CD14-positive monocyte (primary cell): ENCODE measurements around the gene ZNF808. TPM values are rescaled to one million over a fixed set of nuclear protein-coding genes. Genes with fewer than 3 reads are reported as not detected.
"Not testable (repeated sequence)": the region's sequence is repeated elsewhere in the genome, so short reads cannot be mapped to it uniquely, and the experiment has no call there.

Experiments used
- DNase-seq, 3 donors: peaks; one replicate each; pipeline ENCODE4 v3.0.0-alpha.2; 2011 to 2022
- H2AFZ ChIP-seq: 2 replicates; pipeline ENCODE4 v1.6.0; 2012; ENCODE audit warnings: mild to moderate bottlenecking, low read depth, low read length, inconsistent platforms; ENCODE audit not compliant: insufficient read depth, poor library complexity, severe bottlenecking
- H3K27ac ChIP-seq, 2 donors: 1 replicate in 1 of 2; 2 replicates in 1 of 2; pipeline ENCODE4 v1.5.1; 2012 to 2013; ENCODE audit warnings: low read length in 2 of 2, control low read depth in 1 of 2, inconsistent platforms in 1 of 2, low read depth in 1 of 2, mild to moderate bottlenecking in 1 of 2
- H3K27me3 ChIP-seq, 2 donors: one replicate each; pipeline versions ENCODE4 v1.6.0 to v1.6.1; 2011 to 2013; ENCODE audit warnings: low read length in 2 of 2; ENCODE audit not compliant: control insufficient read depth in 2 of 2, insufficient read depth in 2 of 2
- H3K36me3 ChIP-seq, 2 donors: replicated peaks in 1 of 2; 1 replicate in 1 of 2; 2 replicates in 1 of 2; pipeline versions ENCODE4 v1.5.1 to v1.6.1; 2012 to 2013; ENCODE audit warnings: low read length in 2 of 2, control low read depth in 1 of 2, inconsistent platforms in 1 of 2, mild to moderate bottlenecking in 1 of 2; ENCODE audit not compliant: insufficient read depth in 2 of 2, control insufficient read depth in 1 of 2
- H3K4me1 ChIP-seq, 2 donors: 1 replicate in 1 of 2; 2 replicates in 1 of 2; pipeline versions ENCODE4 v1.5.1 to v1.6.1; 2012 to 2013; ENCODE audit warnings: low read length in 2 of 2, control low read depth in 1 of 2, inconsistent platforms in 1 of 2, mild to moderate bottlenecking in 1 of 2, moderate library complexity in 1 of 2; ENCODE audit not compliant: insufficient read depth in 2 of 2, control insufficient read depth in 1 of 2
- H3K4me2 ChIP-seq: replicated peaks from 2 replicates; pipeline ENCODE3; 2012; ENCODE audit warnings: low read length, moderate library complexity, mild to moderate bottlenecking; ENCODE audit not compliant: poor library complexity, severe bottlenecking; ENCODE audit errors: extremely low read depth
- H3K4me3 ChIP-seq, 3 experiments: fragments of 200-600 bp in 1 of 3; sonication (generic) in 1 of 3; replicated peaks in 1 of 3; 1 replicate in 2 of 3; 2 replicates in 1 of 3; pipeline ENCODE4 v1.5.1; 2011 to 2013; ENCODE audit warnings: low read length in 3 of 3, mild to moderate bottlenecking in 3 of 3, control low read depth in 2 of 3, low read depth in 2 of 3, inconsistent platforms in 1 of 3, moderate library complexity in 1 of 3
- H3K79me2 ChIP-seq: 2 replicates; pipeline ENCODE4 v1.6.0; 2012; ENCODE audit warnings: mild to moderate bottlenecking, control low read depth, inconsistent platforms, low read length, moderate library complexity; ENCODE audit not compliant: insufficient read depth
- H3K9ac ChIP-seq: 2 replicates; pipeline ENCODE4 v1.6.0; 2017; ENCODE audit warnings: low read length, mild to moderate bottlenecking; ENCODE audit not compliant: insufficient read depth, poor library complexity, severe bottlenecking
- H3K9me3 ChIP-seq, 2 donors: replicated peaks in 1 of 2; 1 replicate in 1 of 2; 2 replicates in 1 of 2; pipeline versions ENCODE4 v1.5.1 to v1.6.1; 2012 to 2013; ENCODE audit warnings: low read length in 2 of 2, control low read depth in 1 of 2; ENCODE audit not compliant: control insufficient read depth in 1 of 2, insufficient read depth in 1 of 2
- H4K20me1 ChIP-seq: 2 replicates; pipeline ENCODE4 v1.6.0; 2012; ENCODE audit warnings: mild to moderate bottlenecking, low read length, control low read depth, moderate library complexity; ENCODE audit not compliant: insufficient read depth
- H3K27ac Mint-ChIP-seq, 7 donors: one replicate each; pipeline ENCODE4 v1.8.0; 2020; ENCODE audit warnings: mild to moderate bottlenecking in 7 of 7, mixed read lengths in 7 of 7, moderate library complexity in 6 of 7, inconsistent platforms in 2 of 7
- H3K27me3 Mint-ChIP-seq, 3 donors: one replicate each; pipeline ENCODE4 v1.8.0; 2021 to 2022; ENCODE audit warnings: low read depth in 3 of 3, mild to moderate bottlenecking in 3 of 3, mixed read lengths in 3 of 3, moderate library complexity in 3 of 3, inconsistent platforms in 1 of 3
- H3K36me3 Mint-ChIP-seq, 2 donors: one replicate each; pipeline ENCODE4 v1.8.0; 2020; ENCODE audit warnings: mixed read lengths in 2 of 2, inconsistent platforms in 1 of 2, mild to moderate bottlenecking in 1 of 2
- H3K4me1 Mint-ChIP-seq: one replicate; pipeline ENCODE4 v1.8.0; 2020; ENCODE audit warnings: mild to moderate bottlenecking, mixed read lengths
- H3K4me3 Mint-ChIP-seq, 2 donors: one replicate each; pipeline ENCODE4 v1.8.0; 2020; ENCODE audit warnings: mild to moderate bottlenecking in 2 of 2, mixed read lengths in 2 of 2, moderate library complexity in 1 of 2
- H3K9me3 Mint-ChIP-seq, 7 donors: one replicate each; pipeline ENCODE4 v1.8.0; 2020 to 2022; ENCODE audit warnings: mixed read lengths in 7 of 7, mild to moderate bottlenecking in 6 of 7, moderate library complexity in 6 of 7, inconsistent platforms in 2 of 7
- CTCF ChIP-seq: fragments of 200-600 bp; IDR thresholded peaks from one replicate; pipeline ENCODE4 v1.8.0; 2022; ENCODE audit warnings: antibody characterized with exemption, mild to moderate bottlenecking
- WGBS: methylation state at CpG from one replicate; pipeline ENCODE4 v1.1.5; 2013; ENCODE audit warnings: missing lambda C conversion rate; ENCODE audit not compliant: insufficient coverage; 5-methylcytosine and 5-hydroxymethylcytosine counted together
- intact Hi-C, 2 donors: fragments of 100-400 bp; cut with micrococcal nuclease; formaldehyde crosslinking; loops; one replicate each; pipeline versions ENCODE4 v1.15.0 to v1.15.1; 2023
- polyA plus RNA-seq, 3 donors: library from polyadenylated mRNA; depleted of rRNA in 1 of 3; unstranded in 2 of 3; stranded (reverse) in 1 of 3; fragments of 300-500 nt in 2 of 3; fragments of >200 nt in 1 of 3; fragmentation: Illumina TruSeq in 2 of 3; gene quantifications; 1 replicate in 2 of 3; 2 replicates in 1 of 3; pipeline ENCODE4 v1.2.3, GENCODE V29; 2012 to 2021

Gene ZNF808
- polyA plus RNA-seq, 3 donors, result 2.6 to 9.2 (median 3.4) TPM

DNA sequence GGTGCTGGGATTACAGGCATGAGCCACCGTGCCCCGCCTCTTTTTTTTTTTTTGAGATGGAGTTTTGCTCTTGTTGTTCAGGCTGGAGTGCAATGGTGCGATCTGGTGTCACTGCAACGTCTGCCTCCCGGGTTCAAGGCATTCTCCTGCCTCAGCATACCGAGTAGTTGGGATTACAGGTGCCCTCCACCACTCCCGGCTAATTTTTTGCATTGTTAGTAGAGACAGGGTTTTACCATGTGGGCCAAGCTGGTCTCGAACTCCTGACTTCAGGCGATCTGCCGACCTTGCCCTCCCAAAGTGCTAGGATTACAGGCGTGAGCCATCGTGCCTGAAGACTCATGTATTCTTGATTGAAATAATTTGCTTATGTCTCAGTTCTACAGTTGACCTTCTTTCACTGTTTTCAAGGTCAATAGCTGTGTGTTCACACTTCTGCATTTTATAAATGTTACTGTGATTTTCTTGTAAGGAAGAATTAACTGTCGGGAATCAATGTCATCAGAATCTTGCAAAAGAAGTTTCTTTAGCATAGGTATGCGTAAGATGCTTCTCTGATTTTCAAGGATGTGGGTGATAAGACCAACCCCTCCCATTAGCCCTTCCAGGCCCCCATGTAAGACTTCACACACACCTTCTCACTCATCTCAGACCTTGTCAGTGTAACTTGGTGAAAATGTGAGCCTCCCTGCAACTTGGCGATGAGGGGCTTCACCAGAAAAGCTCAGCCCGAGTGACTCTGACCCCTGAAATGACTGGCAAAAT is 29.9 kb downstream of the ZNF808 start:
- Histone ChIP-seq H3K9me3 (peaks cover 79 to 98% of the 10 kb centered on the region in 2 donors), H4K20me1 (no peaks in the 10 kb centered on the region), H3K4me1 (no peaks in the 10 kb centered on the region), H3K79me2 (peaks cover 3% of the 10 kb centered on the region), H3K27me3 (no peaks in the 10 kb centered on the region), H3K27ac (no peak overlapping the region), H2AFZ (no peak overlapping the region), H3K36me3 (peaks cover 19 to 87% of the 10 kb centered on the region in 2 donors), H3K4me2 (no peak overlapping the region), H3K4me3 (peak overlapping the region in 1 of 3 experiments; percentile 44), H3K9ac (no peak overlapping the region)
- H3K27ac Mint-ChIP-seq, result no peak overlapping the region
- H3K4me1 Mint-ChIP-seq, result no peaks in the 10 kb centered on the region
- intact Hi-C loops, result no loop called here
- peaks cover 66 to 98% (median 96%) of the 10 kb centered on the region in 7 donors for H3K9me3 Mint-ChIP-seq
- peaks cover 61 to 79% of the 10 kb centered on the region in 2 donors for H3K36me3 Mint-ChIP-seq
- WGBS, result 100% methylated on average over 5 of the region's 16 CpGs
- TF ChIP-seq CTCF, result no peak
- no peak overlapping the region for H3K4me3 Mint-ChIP-seq
- no peaks in the 10 kb centered on the region for H3K27me3 Mint-ChIP-seq
- no peak for DNase-seq

GRCh38 chr19:52558732-52559445 is 31.4 kb downstream of the ZNF808 start:
- H3K4me1 Mint-ChIP-seq, H3K27ac Mint-ChIP-seq, H3K27me3 Mint-ChIP-seq, H3K27me3 ChIP-seq, intact Hi-C loops, H4K20me1 ChIP-seq, H2AFZ ChIP-seq, H3K9ac ChIP-seq, H3K4me2 ChIP-seq, H3K4me1 ChIP-seq, H3K79me2 ChIP-seq, H3K4me3 Mint-ChIP-seq, H3K27ac ChIP-seq, DNase-seq: not testable (repeated sequence)
- Mint-ChIP-seq H3K9me3 (peaks cover 67 to 98% (median 97%) of the 10 kb centered on the region in 7 donors), H3K36me3 (peaks cover 52 to 79% of the 10 kb centered on the region in 2 donors)
- WGBS, result 100% methylated on average over 2 of the region's 5 CpGs
- H3K36me3 ChIP-seq, result peaks cover 4 to 87% of the 10 kb centered on the region in 2 donors
- peaks cover 93 to 98% of the 10 kb centered on the region in 2 donors for H3K9me3 ChIP-seq
- H3K4me3 ChIP-seq, result peak overlapping the region in 1 of 3 experiments; percentile 14

DNA sequence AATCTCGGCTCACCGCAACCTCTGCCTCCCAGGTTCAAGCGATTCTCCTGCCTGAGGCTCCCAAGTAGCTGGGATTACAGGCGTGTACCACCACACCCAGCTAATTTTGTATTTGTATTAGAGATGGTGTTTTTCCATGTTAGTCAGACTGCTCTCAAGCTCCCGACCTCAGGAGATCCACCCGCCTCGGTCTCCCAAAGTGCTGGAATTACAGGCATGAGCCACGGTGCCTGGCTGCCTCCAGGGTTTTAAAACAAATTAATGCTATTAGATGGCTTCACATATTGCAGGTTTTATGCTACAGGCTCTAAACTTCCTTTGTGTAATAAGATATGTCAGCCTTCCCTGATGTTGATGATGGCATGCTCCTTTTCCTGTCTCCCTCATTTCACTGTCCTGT is 34.1 kb downstream of the ZNF808 start:
- peaks cover 64 to 98% (median 94%) of the 10 kb centered on the region in 7 donors for H3K9me3 Mint-ChIP-seq
- H2AFZ ChIP-seq, DNase-seq, H3K79me2 ChIP-seq, intact Hi-C loops, H3K9ac ChIP-seq, H3K4me2 ChIP-seq, H3K4me1 Mint-ChIP-seq, H3K4me1 ChIP-seq, H3K27me3 ChIP-seq, H3K27ac Mint-ChIP-seq, H4K20me1 ChIP-seq, H3K4me3 Mint-ChIP-seq, H3K27me3 Mint-ChIP-seq, H3K27ac ChIP-seq: not testable (repeated sequence)
- whole genome bisulfite sequencing, result 100% methylated on average over 3 of the region's 8 CpGs
- Histone ChIP-seq H3K4me3 (peak overlapping the region in 1 of 3 experiments; percentile 12), H3K36me3 (peaks cover 0 to 74% of the 10 kb centered on the region in 2 donors), H3K9me3 (peaks cover 95 to 96% of the 10 kb centered on the region in 2 donors)
- peaks cover 40 to 68% of the 10 kb centered on the region in 2 donors for H3K36me3 Mint-ChIP-seq
